GM12874 (cell line): ENCODE results near the gene USP2.

Source experiments
- TF ChIP-seq, protein P1 (sequence below): IDR thresholded peaks from 2 replicates; pipeline ENCODE4 v1.5.1; 2011; ENCODE audit warnings: low read depth, mild to moderate bottlenecking, control low read depth, low read length, moderate library complexity; ENCODE audit not compliant: insufficient read depth

The USP2 gene

DNA sequence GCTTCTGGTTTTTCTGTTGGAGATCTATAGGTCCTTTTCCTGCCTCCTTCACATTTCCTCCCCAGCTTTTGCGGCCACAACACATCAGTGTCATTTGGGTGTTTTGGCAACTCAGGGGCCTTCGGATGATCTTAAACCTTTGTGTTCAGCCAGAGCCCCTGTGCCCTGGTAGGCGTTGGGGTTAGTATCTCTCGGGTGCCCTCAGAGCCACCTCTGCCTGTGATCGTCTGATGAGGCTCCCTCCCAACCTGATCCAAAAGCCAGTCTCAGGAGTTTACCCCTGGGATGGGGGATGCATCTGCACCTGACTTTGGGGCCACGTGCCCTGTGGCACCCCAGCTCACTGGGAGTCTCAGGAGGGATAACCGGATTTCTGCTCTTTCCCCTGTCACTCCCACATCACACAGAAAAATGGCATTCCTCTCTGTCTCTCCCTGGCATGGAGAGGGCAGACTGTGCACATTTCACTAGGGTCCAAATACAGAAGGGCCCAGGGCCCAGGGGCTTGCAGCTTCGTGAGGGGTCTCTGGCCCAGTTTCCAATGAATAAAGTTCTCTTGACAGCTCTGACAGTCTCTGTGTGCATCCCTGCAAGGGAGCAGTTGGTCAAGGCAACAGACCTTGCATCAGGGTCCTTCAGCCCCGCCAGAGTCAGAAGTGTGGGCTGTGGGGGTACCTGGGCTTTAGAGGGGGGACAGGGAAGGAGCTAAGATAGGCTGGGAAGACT, 44.6 kb downstream of the USP2 start:
- TF ChIP-seq, protein P1, sequence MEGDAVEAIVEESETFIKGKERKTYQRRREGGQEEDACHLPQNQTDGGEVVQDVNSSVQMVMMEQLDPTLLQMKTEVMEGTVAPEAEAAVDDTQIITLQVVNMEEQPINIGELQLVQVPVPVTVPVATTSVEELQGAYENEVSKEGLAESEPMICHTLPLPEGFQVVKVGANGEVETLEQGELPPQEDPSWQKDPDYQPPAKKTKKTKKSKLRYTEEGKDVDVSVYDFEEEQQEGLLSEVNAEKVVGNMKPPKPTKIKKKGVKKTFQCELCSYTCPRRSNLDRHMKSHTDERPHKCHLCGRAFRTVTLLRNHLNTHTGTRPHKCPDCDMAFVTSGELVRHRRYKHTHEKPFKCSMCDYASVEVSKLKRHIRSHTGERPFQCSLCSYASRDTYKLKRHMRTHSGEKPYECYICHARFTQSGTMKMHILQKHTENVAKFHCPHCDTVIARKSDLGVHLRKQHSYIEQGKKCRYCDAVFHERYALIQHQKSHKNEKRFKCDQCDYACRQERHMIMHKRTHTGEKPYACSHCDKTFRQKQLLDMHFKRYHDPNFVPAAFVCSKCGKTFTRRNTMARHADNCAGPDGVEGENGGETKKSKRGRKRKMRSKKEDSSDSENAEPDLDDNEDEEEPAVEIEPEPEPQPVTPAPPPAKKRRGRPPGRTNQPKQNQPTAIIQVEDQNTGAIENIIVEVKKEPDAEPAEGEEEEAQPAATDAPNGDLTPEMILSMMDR: no peak

DNA sequence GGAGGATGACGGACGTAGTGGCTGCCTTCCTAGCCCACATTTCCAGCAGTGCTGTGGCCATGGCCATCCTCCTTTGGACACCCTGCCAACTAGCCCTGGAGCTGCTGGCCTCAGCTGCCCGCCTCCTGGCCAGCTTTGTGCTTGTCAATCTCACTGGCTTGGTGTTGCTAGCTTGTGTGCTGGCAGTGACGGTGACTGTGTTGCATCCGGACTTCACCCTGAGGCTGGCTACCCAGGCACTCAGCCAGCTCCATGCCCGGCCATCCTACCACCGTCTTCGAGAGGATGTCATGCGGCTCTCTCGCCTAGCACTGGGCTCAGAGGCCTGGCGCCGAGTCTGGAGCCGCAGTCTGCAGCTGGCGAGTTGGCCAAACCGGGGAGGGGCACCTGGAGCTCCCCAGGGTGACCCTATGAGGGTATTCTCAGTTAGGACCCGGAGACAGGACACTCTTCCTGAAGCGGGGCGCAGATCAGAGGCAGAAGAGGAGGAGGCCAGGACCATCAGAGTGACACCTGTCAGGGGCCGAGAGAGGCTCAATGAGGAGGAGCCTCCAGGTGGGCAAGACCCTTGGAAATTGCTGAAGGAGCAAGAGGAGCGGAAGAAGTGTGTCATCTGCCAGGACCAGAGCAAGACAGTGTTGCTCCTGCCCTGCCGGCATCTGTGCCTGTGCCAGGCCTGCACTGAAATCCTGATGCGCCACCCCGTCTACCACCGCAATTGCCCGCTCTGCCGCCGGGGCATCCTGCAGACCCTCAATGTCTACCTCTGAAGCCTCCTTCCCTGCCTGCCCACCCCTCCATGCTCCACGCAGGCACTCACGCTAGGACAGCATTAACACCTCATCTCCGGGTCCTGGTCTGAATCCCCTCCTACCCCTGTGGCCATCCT, 45.6 kb downstream of the USP2 start:
- TF ChIP-seq, protein P1: no peak

DNA sequence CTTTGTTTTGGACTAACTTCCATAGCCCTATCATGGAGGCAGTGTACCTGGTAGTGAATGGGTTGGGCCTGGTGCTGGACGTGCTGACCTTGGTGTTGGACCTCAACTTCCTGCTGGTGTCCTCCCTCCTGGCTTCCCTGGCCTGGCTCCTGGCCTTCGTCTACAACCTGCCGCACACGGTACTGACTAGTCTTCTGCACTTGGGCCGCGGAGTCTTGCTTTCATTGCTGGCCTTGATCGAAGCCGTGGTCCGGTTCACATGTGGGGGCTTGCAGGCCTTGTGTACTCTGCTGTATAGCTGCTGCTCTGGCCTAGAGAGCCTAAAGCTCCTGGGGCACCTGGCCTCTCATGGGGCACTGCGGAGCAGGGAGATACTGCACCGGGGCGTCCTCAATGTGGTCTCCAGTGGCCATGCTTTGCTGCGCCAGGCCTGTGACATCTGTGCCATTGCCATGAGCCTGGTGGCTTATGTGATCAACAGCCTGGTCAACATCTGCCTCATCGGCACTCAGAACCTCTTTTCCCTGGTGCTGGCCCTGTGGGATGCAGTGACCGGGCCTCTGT, 46.3 kb downstream of the USP2 start:
- TF ChIP-seq, protein P1: no peak

DNA sequence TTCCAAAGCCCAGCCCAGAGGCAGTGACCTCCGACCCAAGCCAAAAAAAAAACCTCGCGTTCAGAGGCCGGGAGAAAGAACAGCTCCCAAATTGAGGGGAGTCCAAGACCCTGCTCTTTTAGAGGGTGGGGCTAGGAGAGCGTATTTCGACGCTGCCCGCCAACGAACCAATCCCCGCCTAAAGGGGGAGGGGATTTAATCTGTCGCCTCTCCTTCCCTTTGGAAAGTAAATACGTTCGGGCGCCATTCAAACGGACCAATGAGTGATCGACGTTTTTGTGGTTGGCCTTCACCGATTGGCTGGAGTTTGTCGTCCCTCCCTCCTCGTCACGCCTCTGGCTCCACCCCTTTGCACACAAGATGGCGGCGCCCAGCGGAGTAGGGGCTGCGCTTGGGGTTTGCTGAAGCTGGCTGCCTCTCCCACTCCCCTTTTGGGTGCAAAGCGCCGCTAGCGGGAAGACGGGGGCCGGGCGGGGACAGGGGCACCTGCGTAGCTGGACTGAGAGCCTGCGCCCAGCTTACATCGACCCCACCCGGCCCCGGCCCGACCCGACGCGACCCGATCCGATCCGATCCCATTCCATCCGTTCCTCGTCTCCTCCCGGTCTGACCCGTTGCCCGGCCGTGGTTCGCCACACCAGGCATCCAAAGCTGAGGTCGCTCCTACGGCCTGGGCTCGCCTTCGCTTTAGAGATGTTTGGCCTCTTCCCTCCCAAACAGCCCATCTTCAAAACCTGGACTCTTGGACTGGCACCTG, 47.1 kb downstream of the USP2 start, which contains the start of gene RNF26:
Gene RNF26, plus strand, starts transcription at position 354 of the 757 bp plus-strand sequence. CDS start 596 bp downstream, outside the sequence.
- TF ChIP-seq, protein P1: no peak

DNA sequence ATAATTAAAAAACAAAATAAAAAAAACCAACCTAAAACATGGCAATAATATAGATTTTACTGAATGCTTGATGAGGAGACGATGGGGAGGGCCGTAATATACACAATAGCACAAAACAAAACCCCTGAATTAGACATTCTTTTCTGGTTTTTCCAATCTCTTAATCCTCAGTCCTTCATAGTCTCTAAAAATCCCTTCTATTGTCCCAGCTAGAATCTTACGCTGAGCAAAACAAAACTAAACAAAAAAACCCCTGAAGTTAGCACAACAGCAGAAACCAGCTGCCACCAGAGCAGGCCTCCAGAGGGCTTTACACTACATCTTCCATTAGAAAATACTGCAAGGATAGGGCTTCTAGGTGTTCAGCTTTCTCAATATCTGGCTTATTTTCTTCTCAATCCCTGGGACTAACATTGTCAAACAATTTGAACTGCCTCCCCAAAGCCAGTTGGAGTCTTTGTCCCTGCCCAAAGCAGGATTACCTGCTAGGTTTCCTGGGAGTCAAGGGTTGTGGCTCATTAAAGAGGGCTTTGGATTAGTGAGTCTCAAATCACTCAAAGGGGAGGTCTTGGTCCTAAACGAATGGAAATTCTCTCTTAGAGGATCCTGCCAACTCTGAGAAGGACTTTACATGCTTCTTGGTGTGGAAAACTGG, 49.3 kb downstream of the USP2 start:
- TF ChIP-seq, protein P1: no peak

DNA sequence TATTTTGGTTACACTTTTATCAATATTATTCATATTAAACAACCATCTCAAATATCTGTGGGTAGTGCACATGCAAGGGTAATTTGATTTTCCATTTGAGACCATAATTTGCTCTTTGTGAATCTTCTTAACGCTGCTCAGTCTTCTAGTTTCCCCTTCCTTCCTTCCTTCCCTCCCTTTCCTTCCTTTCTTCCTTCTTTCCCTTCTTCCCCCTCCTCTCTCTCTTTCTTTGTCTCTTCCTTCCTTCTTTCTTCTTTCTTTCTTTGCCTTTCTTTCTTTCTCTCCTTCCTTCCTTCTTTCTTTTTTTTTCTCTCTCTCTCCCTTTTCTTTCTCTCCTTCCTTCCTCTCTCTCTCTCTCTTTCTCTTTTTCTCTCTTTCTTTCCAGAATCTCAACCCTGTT, 51.3 kb downstream of the USP2 start:
- TF ChIP-seq, protein P1: no peak
